HepG2 (cell line): ENCODE measurements around the gene SMC1A. TPM values are rescaled to one million over a fixed set of nuclear protein-coding genes. Genes with fewer than 3 reads are reported as not detected.

Experiments
- ATAC-seq: fragments of 200-7000 bp; cut with Tn5 transposase; 3 replicates; pipeline ENCODE4 v1.9.1; 2020; ENCODE audit warnings: mild to moderate bottlenecking, moderate library complexity
- BruUV-seq: library from RNA; stranded (reverse); fragments of 400-500 nt; replicated peaks from 2 replicates; lab custom pipeline; 2021; lab: Mats Ljungman, UMichigan
- CTCF ChIA-PET: fragments of 300-600 bp; formaldehyde crosslinking; extraction: SDS; loops from one replicate; lab custom pipeline; 2021; ENCODE audit warnings: low total read pairs, inconsistent platforms, low intra/inter-chr PET ratio; lab: Yijun Ruan, JAX
- POLR2A ChIA-PET: fragments of 350-600 bp; sonication (Branson Sonifier 250); formaldehyde crosslinking; loops from one replicate; lab custom pipeline; 2020; ENCODE audit warnings: antibody characterized with exemption, inconsistent platforms; lab: Yijun Ruan, JAX
- DNase-seq: peaks from one replicate; pipeline ENCODE4 v3.0.0-alpha.2; 2015; ENCODE audit warnings: low spot score
- FAIRE-seq: peaks from 3 replicates; lab custom pipeline; 2011; peaks lifted over from hg19 to GRCh38; lab: Jason Lieb, UNC
- H2AFZ ChIP-seq: one replicate; pipeline ENCODE4 v1.6.1; 2011; ENCODE audit warnings: low read length, inconsistent platforms
- H3K27ac ChIP-seq: fragments of 300-600 bp; 3 replicates; pipeline ENCODE4 v1.8.0; 2011; ENCODE audit warnings: mixed run types, mild to moderate bottlenecking, mixed read lengths, low read length, inconsistent platforms; ENCODE audit not compliant: insufficient read depth; ENCODE audit errors: extremely low read length
- H3K27me3 ChIP-seq, 2 experiments: fragments of 200-600 bp in 1 of 2; 2 replicates in 1 of 2; 3 replicates in 1 of 2; pipeline versions ENCODE4 v1.6.0 to v1.8.0; 2011; ENCODE audit warnings: low read length in 2 of 2, mild to moderate bottlenecking in 2 of 2, moderate library complexity in 2 of 2, inconsistent platforms in 1 of 2; ENCODE audit not compliant: insufficient read depth in 2 of 2, control insufficient read depth in 1 of 2
- H3K36me3 ChIP-seq, 2 experiments: fragments of 200-600 bp in 1 of 2; replicated peaks in 1 of 2; 2 replicates in 1 of 2; 3 replicates in 1 of 2; pipeline versions ENCODE4 v1.5.1 to v1.8.0; 2011; ENCODE audit warnings: low read length in 2 of 2, inconsistent platforms in 1 of 2; ENCODE audit not compliant: insufficient read depth in 2 of 2, control insufficient read depth in 1 of 2
- H3K4me1 ChIP-seq: 2 replicates; pipeline ENCODE4 v1.5.1; 2012; ENCODE audit warnings: low read length, inconsistent platforms; ENCODE audit not compliant: insufficient read depth
- H3K4me2 ChIP-seq: 2 replicates; pipeline ENCODE4 v1.6.0; 2011; ENCODE audit warnings: low read depth, low read length, inconsistent platforms
- H3K4me3 ChIP-seq, 3 experiments: fragments of 200-600 bp in 1 of 3; sonication (generic), shearing (Covaris generic) in 1 of 3; replicated peaks in 1 of 3; 2 replicates each; pipeline ENCODE4 v1.5.1; 2011 to 2016; ENCODE audit warnings: low read length in 3 of 3, inconsistent platforms in 2 of 3, low read depth in 2 of 3, mild to moderate bottlenecking in 2 of 3, control low read depth in 1 of 3, mixed read lengths in 1 of 3; ENCODE audit not compliant: insufficient read depth in 1 of 3
- H3K79me2 ChIP-seq: one replicate; pipeline ENCODE4 v1.6.1; 2011; ENCODE audit warnings: low read length, inconsistent platforms; ENCODE audit not compliant: insufficient read depth
- H3K9ac ChIP-seq: 2 replicates; pipeline ENCODE4 v1.6.0; 2011; ENCODE audit warnings: mild to moderate bottlenecking, low read depth, low read length, inconsistent platforms; ENCODE audit not compliant: insufficient read depth
- H3K9me3 ChIP-seq: 2 replicates; pipeline ENCODE4 v1.5.1; 2012; ENCODE audit warnings: mild to moderate bottlenecking, low read length
- H4K20me1 ChIP-seq: 2 replicates; pipeline ENCODE4 v1.6.0; 2011; ENCODE audit warnings: inconsistent platforms, mild to moderate bottlenecking, low read length, moderate library complexity; ENCODE audit not compliant: insufficient read depth
- CAMTA2 ChIP-seq: sonication (generic); formaldehyde crosslinking; IDR thresholded peaks from 2 replicates; pipeline ENCODE4 v1.4.0; 2020; ENCODE audit warnings: mild to moderate bottlenecking, missing genetic modification reagents, borderline replicate concordance
- MAFK ChIP-seq, 2 experiments: IDR thresholded peaks in 1 of 2; conservative IDR thresholded peaks in 1 of 2; 2 replicates each; pipeline ENCODE4 v1.6.1; 2011; ENCODE audit warnings: improper control_type of control experiment in 2 of 2, low read length in 2 of 2
- NAIF1 ChIP-seq: sonication (generic); formaldehyde crosslinking; IDR thresholded peaks from 2 replicates; pipeline ENCODE4 v1.5.0; 2020; ENCODE audit warnings: mild to moderate bottlenecking, missing genetic modification reagents, borderline replicate concordance
- NBN ChIP-seq: fragments of 450-650 bp; conservative IDR thresholded peaks from 2 replicates; pipeline ENCODE4 v1.6.1; 2017
- TARDBP ChIP-seq: sonication (generic); formaldehyde crosslinking; IDR thresholded peaks from 2 replicates; pipeline ENCODE4 v1.8.0; 2022; ENCODE audit warnings: mild to moderate bottlenecking, missing genetic modification reagents
- TSC22D2 ChIP-seq: sonication (generic); formaldehyde crosslinking; IDR thresholded peaks from 2 replicates; pipeline ENCODE4 v1.5.1; 2020; ENCODE audit warnings: missing genetic modification reagents, mild to moderate bottlenecking, borderline replicate concordance
- ZBTB3 ChIP-seq: sonication (generic); formaldehyde crosslinking; IDR thresholded peaks from 2 replicates; pipeline ENCODE4 v1.4.0; 2020; ENCODE audit warnings: low read depth, mild to moderate bottlenecking, moderate library complexity, missing genetic modification reagents, borderline replicate concordance
- ZFP62 ChIP-seq: sonication (generic); formaldehyde crosslinking; IDR thresholded peaks from 2 replicates; pipeline ENCODE4 v1.4.0; 2020; ENCODE audit warnings: missing genetic modification reagents
- ZNF652 ChIP-seq: IDR thresholded peaks from 2 replicates; pipeline ENCODE4 v1.6.1; 2016; ENCODE audit warnings: low read depth, borderline replicate concordance
- ZNF776 ChIP-seq: sonication (generic); formaldehyde crosslinking; IDR thresholded peaks from 2 replicates; pipeline ENCODE4 v1.4.0; 2020; ENCODE audit warnings: mild to moderate bottlenecking, missing genetic modification reagents
- WGBS: methylation state at CpG from one replicate; pipeline ENCODE4 v1.1.6; 2017; ENCODE audit warnings: low lambda C conversion rate; 5-methylcytosine and 5-hydroxymethylcytosine counted together
- in situ Hi-C: cut with HindIII; loops from 2 replicates; pipeline ENCODE4 v1.10.0; 2017; ENCODE audit warnings: low pct_unique_long_range_greater_than_20kb; ENCODE audit not compliant: extremely low pct_ligation_motif_present
- intact Hi-C: fragments of 100-400 bp; cut with micrococcal nuclease; formaldehyde crosslinking; loops from one replicate; pipeline ENCODE4 v1.10.0; 2022; ENCODE audit not compliant: unreplicated experiment
- polyA plus RNA-seq, 8 experiments: library from polyadenylated mRNA; depleted of rRNA in 3 of 8; stranded (reverse) in 7 of 8; unstranded in 1 of 8; fragments of >200 nt; fragmentation: Illumina TruSeq in 4 of 8; extraction: Trizol in 4 of 8; gene quantifications; 2 replicates each; pipeline versions ENCODE4 v1.2.1 to v1.2.3, GENCODE V29; 2011 to 2016; ENCODE audit warnings: low read depth in 4 of 8, missing spikeins in 1 of 8, mixed read lengths in 1 of 8; ENCODE audit not compliant: insufficient read depth in 1 of 8
- total RNA-seq, 5 experiments: library from RNA; depleted of rRNA; stranded (reverse); fragments of >200 nt; fragmentation: Illumina TruSeq; extraction: Trizol; gene quantifications; 2 replicates each; pipeline ENCODE4 v1.2.3, GENCODE V29; 2016; ENCODE audit warnings: low read depth in 1 of 5
- TF ChIP-seq, protein P1 (sequence below): sonication (generic); formaldehyde crosslinking; IDR thresholded peaks from 2 replicates; pipeline ENCODE4 v1.9.0; 2021; ENCODE audit warnings: mild to moderate bottlenecking, missing genetic modification reagents
- TF ChIP-seq, protein P2 (sequence below): sonication (generic); formaldehyde crosslinking; IDR thresholded peaks from 2 replicates; pipeline ENCODE4 v1.4.0; 2020; ENCODE audit warnings: missing genetic modification reagents, low read depth, mild to moderate bottlenecking, borderline replicate concordance

SMC1A gene
- total and polyA plus RNA-seq, 2 of the 13 experiments (the other 11 are each of a cell fraction or from before 2014, with no cell fraction given): 9.4 to 46.6 TPM

DNA sequence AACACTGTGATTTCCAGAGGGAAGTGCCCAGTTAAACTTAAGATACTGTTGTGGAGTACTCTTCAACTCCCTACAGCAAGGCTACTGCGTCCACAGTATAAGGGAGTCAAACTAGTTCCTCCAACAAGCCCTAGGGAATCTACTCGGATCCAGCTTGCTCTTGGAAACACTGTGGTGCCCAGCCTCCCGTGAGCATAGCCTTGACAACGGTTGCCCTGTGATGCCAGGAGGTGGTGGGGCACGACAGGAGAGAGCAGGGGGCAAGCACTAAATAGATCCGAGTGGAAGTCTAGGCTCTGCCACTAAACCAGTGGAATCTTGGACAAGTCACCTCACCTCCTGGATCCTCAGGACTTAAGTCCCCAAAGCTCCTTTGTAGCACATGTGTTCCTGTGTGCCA, 45.6 kb downstream of the SMC1A start:
- Histone ChIP-seq H3K4me1 (no peaks in the 10 kb centered on the region), H3K27me3 (no peaks in the 10 kb centered on the region), H3K79me2 (no peaks in the 10 kb centered on the region), H4K20me1 (no peaks in the 10 kb centered on the region), H3K4me2 (no peak overlapping the region), H3K9ac (no peak overlapping the region), H3K9me3 (no peaks in the 10 kb centered on the region), H3K4me3 (no peak overlapping the region), H2AFZ (no peak overlapping the region), H3K36me3 (peaks cover 2 to 19% of the 10 kb centered on the region in 2 experiments; a peak in 4 of 5 replicates), H3K27ac (no peak overlapping the region)
- ATAC-seq (no peak), DNase-seq (no peak), FAIRE-seq (no peak)
- POLR2A ChIA-PET: no interaction called here
- in situ Hi-C loops (no loop called here), intact Hi-C loops (no loop called here)
- BruUV-seq: no TSS peak
- WGBS: no CpG with 5 or more reads among the region's 6 CpGs
- TF ChIP-seq ZBTB3 (CRISPR knock-in tag) (no peak), TARDBP (CRISPR knock-in tag) (no peak), NAIF1 (no peak), ZFP62 (CRISPR knock-in tag) (no peak), CAMTA2 (CRISPR knock-in tag) (no peak), ZNF776 (CRISPR knock-in tag) (no peak), ZNF652 (CRISPR knock-in tag) (no peak), NBN (no peak), TSC22D2 (CRISPR knock-in tag) (no peak), MAFK (conservative IDR thresholded peaks at IDR 0.05 in 1 of 2, IDR thresholded peaks at IDR 0.05 in 1 of 2; ENCODE audit: low read length in 2 of 2) (no peak)
- TF ChIP-seq, protein P1, sequence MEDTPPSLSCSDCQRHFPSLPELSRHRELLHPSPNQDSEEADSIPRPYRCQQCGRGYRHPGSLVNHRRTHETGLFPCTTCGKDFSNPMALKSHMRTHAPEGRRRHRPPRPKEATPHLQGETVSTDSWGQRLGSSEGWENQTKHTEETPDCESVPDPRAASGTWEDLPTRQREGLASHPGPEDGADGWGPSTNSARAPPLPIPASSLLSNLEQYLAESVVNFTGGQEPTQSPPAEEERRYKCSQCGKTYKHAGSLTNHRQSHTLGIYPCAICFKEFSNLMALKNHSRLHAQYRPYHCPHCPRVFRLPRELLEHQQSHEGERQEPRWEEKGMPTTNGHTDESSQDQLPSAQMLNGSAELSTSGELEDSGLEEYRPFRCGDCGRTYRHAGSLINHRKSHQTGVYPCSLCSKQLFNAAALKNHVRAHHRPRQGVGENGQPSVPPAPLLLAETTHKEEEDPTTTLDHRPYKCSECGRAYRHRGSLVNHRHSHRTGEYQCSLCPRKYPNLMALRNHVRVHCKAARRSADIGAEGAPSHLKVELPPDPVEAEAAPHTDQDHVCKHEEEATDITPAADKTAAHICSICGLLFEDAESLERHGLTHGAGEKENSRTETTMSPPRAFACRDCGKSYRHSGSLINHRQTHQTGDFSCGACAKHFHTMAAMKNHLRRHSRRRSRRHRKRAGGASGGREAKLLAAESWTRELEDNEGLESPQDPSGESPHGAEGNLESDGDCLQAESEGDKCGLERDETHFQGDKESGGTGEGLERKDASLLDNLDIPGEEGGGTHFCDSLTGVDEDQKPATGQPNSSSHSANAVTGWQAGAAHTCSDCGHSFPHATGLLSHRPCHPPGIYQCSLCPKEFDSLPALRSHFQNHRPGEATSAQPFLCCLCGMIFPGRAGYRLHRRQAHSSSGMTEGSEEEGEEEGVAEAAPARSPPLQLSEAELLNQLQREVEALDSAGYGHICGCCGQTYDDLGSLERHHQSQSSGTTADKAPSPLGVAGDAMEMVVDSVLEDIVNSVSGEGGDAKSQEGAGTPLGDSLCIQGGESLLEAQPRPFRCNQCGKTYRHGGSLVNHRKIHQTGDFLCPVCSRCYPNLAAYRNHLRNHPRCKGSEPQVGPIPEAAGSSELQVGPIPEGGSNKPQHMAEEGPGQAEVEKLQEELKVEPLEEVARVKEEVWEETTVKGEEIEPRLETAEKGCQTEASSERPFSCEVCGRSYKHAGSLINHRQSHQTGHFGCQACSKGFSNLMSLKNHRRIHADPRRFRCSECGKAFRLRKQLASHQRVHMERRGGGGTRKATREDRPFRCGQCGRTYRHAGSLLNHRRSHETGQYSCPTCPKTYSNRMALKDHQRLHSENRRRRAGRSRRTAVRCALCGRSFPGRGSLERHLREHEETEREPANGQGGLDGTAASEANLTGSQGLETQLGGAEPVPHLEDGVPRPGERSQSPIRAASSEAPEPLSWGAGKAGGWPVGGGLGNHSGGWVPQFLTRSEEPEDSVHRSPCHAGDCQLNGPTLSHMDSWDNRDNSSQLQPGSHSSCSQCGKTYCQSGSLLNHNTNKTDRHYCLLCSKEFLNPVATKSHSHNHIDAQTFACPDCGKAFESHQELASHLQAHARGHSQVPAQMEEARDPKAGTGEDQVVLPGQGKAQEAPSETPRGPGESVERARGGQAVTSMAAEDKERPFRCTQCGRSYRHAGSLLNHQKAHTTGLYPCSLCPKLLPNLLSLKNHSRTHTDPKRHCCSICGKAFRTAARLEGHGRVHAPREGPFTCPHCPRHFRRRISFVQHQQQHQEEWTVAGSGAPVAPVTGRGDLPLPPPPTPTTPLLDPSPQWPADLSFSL (CRISPR knock-in tag): no peak
- TF ChIP-seq, protein P2, sequence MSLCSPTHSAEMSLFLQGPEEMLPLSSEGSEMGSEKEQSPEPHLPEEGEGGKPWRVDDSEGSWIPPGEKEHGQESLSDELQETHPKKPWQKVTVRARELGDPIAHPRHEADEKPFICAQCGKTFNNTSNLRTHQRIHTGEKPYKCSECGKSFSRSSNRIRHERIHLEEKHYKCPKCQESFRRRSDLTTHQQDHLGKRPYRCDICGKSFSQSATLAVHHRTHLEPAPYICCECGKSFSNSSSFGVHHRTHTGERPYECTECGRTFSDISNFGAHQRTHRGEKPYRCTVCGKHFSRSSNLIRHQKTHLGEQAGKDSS: no peak
- CTCF ChIA-PET: no interaction called here
